Astrocyte (in vitro differentiated cells and primary cell): ENCODE data around the gene FUT1.

Experiments
- CTCF ChIP-seq: IDR thresholded peaks from 2 replicates; pipeline ENCODE4 v1.5.1; 2011; ENCODE audit warnings: low read depth, mild to moderate bottlenecking, inconsistent platforms, low read length, moderate library complexity; ENCODE audit not compliant: insufficient read depth
- EZH2 ChIP-seq: IDR thresholded peaks from 2 replicates; pipeline ENCODE4 v1.6.1; 2012; ENCODE audit warnings: mild to moderate bottlenecking, low read length, inconsistent platforms; ENCODE audit not compliant: insufficient read depth

DNA sequence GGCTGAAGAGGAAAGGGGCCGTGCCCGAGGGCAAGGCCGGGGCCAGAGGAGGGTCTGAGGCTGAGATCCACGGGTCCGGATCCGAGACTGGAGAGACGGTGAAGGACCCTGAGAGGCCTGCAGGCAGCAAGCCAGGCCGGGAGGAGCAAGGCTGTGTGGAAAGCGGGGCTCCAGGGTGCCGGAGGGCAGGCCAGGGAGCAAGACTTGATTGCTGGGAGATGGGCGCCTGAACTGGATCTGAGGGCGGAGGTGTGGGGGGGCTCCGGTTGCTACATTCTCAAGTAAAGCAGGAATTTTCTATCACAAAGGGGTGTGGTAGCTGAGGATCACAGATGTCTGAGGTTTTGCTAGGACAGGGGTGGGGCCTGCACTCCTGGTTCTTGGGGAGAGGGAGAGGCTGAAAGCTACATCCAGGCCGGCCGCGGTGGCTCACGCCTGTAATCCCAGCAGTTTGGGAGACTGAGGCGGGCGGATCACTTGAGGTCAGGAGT, 36.7 kb downstream of the FUT1 start:
- TF ChIP-seq CTCF (no peak), EZH2 (no peak)
